Osteocyte (in vitro differentiated cells): ENCODE data around the gene TRPC4AP. TPM values are rescaled to one million over a fixed set of nuclear protein-coding genes. Genes with fewer than 3 reads are reported as not detected.

Experiments
- DNase-seq: peaks from one replicate; pipeline ENCODE4 v3.0.0; 2021; ENCODE audit warnings: mixed read lengths; ENCODE audit not compliant: unreplicated experiment; ENCODE audit errors: extremely low spot score
- H3K27ac Mint-ChIP-seq: one replicate; pipeline ENCODE4 v1.8.0; 2021; ENCODE audit warnings: mild to moderate bottlenecking, mixed read lengths; ENCODE audit not compliant: unreplicated experiment
- H3K27me3 Mint-ChIP-seq: one replicate; pipeline ENCODE4 v1.8.0; 2021; ENCODE audit warnings: mixed read lengths; ENCODE audit not compliant: unreplicated experiment
- H3K36me3 Mint-ChIP-seq: one replicate; pipeline ENCODE4 v1.8.0; 2021; ENCODE audit warnings: mixed read lengths; ENCODE audit not compliant: unreplicated experiment
- H3K4me1 Mint-ChIP-seq: one replicate; pipeline ENCODE4 v1.8.0; 2021; ENCODE audit warnings: mixed read lengths; ENCODE audit not compliant: unreplicated experiment
- H3K4me3 Mint-ChIP-seq: one replicate; pipeline ENCODE4 v1.8.0; 2021; ENCODE audit warnings: mild to moderate bottlenecking, moderate library complexity, mixed read lengths; ENCODE audit not compliant: unreplicated experiment
- H3K9me3 Mint-ChIP-seq: one replicate; pipeline ENCODE4 v1.8.0; 2021; ENCODE audit warnings: mixed read lengths; ENCODE audit not compliant: unreplicated experiment
- CTCF ChIP-seq: fragments of 200-600 bp; sonication (generic); IDR thresholded peaks from 2 replicates; pipeline ENCODE4 v1.5.0; 2021; ENCODE audit warnings: antibody characterized with exemption, mild to moderate bottlenecking, moderate library complexity
- total RNA-seq: library from RNA; stranded (reverse); gene quantifications from 2 replicates; pipeline ENCODE4 v1.2.1, GENCODE V29; 2021

TRPC4AP gene
- total RNA-seq, 1 donor from 2014 or later: 83.0 TPM

GRCh38 chr20:35005463-35005961 is 87.1 kb downstream of the TRPC4AP start:
- Mint-ChIP-seq H3K9me3 (no peaks in the 10 kb centered on the region), H3K4me3 (no peak overlapping the region), H3K27me3 (no peaks in the 10 kb centered on the region), H3K4me1 (no peaks in the 10 kb centered on the region), H3K36me3 (peaks cover 45% of the 10 kb centered on the region), H3K27ac (no peak overlapping the region)
- no peak for DNase-seq
- TF ChIP-seq CTCF: no peak

- H3K36me3 Mint-ChIP-seq: peaks cover 42% of the 10 kb centered on the region
- H3K9me3 Mint-ChIP-seq: no peaks in the 10 kb centered on the region
- DNase-seq: no peak
- no peak overlapping the region for H3K27ac Mint-ChIP-seq
- no peaks in the 10 kb centered on the region for H3K27me3 Mint-ChIP-seq
- no peak overlapping the region for H3K4me3 Mint-ChIP-seq
- no peaks in the 10 kb centered on the region for H3K4me1 Mint-ChIP-seq
- no peak for TF ChIP-seq CTCF
Observed at GRCh38 chr20:35004749-35005462, 87.7 kb downstream of the TRPC4AP start.

GRCh38 chr20:35004051-35004725 is 88.4 kb downstream of the TRPC4AP start:
- no peaks in the 10 kb centered on the region for H3K4me1 Mint-ChIP-seq
- no peak overlapping the region for H3K4me3 Mint-ChIP-seq
- DNase-seq: no peak
- peaks cover 38% of the 10 kb centered on the region for H3K36me3 Mint-ChIP-seq
- H3K27ac Mint-ChIP-seq: no peak overlapping the region
- no peaks in the 10 kb centered on the region for H3K27me3 Mint-ChIP-seq
- no peak for TF ChIP-seq CTCF
- no peaks in the 10 kb centered on the region for H3K9me3 Mint-ChIP-seq

- Mint-ChIP-seq H3K27me3 (no peaks in the 10 kb centered on the region), H3K36me3 (peaks cover 33% of the 10 kb centered on the region), H3K9me3 (no peaks in the 10 kb centered on the region), H3K27ac (no peak overlapping the region), H3K4me3 (no peak overlapping the region), H3K4me1 (no peaks in the 10 kb centered on the region)
- no peak for DNase-seq
- TF ChIP-seq CTCF: no peak
Observed at GRCh38 chr20:35003211-35004031, 89.2 kb downstream of the TRPC4AP start.
